ENCODE measurements around the gene MCHR1. TPM values are rescaled to one million over a fixed set of nuclear protein-coding genes. Genes with fewer than 3 reads are reported as not detected.

Gene MCHR1
- total and polyA plus RNA-seq, 2 of the 13 experiments (the other 11 are each of a cell fraction or from before 2014, with no cell fraction given), result 0.40 to 0.83 TPM

- TF ChIP-seq AKNA (CRISPR knock-in tag; IDR thresholded peaks at IDR 0.05; ENCODE audit: borderline replicate concordance) (no peak; the same call in 1 of the 2 replicates), TRIM24 (CRISPR knock-in tag; IDR thresholded peaks at IDR 0.05) (no peak), SNAI1 (CRISPR knock-in tag; IDR thresholded peaks at IDR 0.05; ENCODE audit: borderline replicate concordance) (no peak), FOXO1 (CRISPR knock-in tag; IDR thresholded peaks at IDR 0.05) (no peak), BRF2 (CRISPR knock-in tag; IDR thresholded peaks at IDR 0.05) (no peak), ZFP1 (CRISPR knock-in tag; IDR thresholded peaks at IDR 0.05) (no peak), ARID2 (CRISPR knock-in tag; IDR thresholded peaks at IDR 0.05; ENCODE audit: borderline replicate concordance) (no peak), PHB2 (IDR thresholded peaks at IDR 0.05; ENCODE audit: partially characterized antibody) (no peak), ZBTB2 (CRISPR knock-in tag; IDR thresholded peaks at IDR 0.05; ENCODE audit: low read depth) (no peak), HMGXB4 (CRISPR knock-in tag; IDR thresholded peaks at IDR 0.05; ENCODE audit: borderline replicate concordance in 1 of 2, low read depth in 1 of 2) (peak; percentile 62 to 66; a peak in 3 of 4 replicates), MEIS2 (CRISPR knock-in tag; IDR thresholded peaks at IDR 0.05) (peak; percentile 41; the same call in 1 of the 2 replicates), ETV6 (CRISPR knock-in tag; conservative IDR thresholded peaks at IDR 0.05) (peak; percentile 76; the same call in 1 of the 2 replicates), TCF7 (IDR thresholded peaks at IDR 0.05; ENCODE audit: low read depth) (peak; percentile 12; the same call in 1 of the 2 replicates), ZNF615 (CRISPR knock-in tag; IDR thresholded peaks at IDR 0.05; ENCODE audit: borderline replicate concordance) (no peak), IKZF4 (CRISPR knock-in tag; IDR thresholded peaks at IDR 0.05; ENCODE audit: borderline replicate concordance, low read depth, not compliant biosample characterization) (peak; percentile 70), REL (CRISPR knock-in tag; conservative IDR thresholded peaks at IDR 0.05) (no peak), ZNF503 (CRISPR knock-in tag; IDR thresholded peaks at IDR 0.05) (peak; percentile 16; the same call in 1 of the 2 replicates)
These were observed 42.7 kb upstream of the MCHR1 start, which contains the start of gene MRTFA (continued) for GRCh38 chr22:40636380-40637182.

All from HepG2 (cell line).